Gastrocnemius medialis (tissue), 4 donors: ENCODE measurements around the gene WLS. TPM values are rescaled to one million over a fixed set of nuclear protein-coding genes. Genes with fewer than 3 reads are reported as not detected.

ENCODE experiments used
- ATAC-seq, 2 donors: fragments of 150-250 bp; one replicate each; pipeline ENCODE4 v1.9.1; 2016
- DNase-seq, 2 donors: peaks; one replicate each; pipeline ENCODE4 v3.0.0-alpha.2; 2019
- H3K27ac ChIP-seq, 4 donors: fragments of 200-600 bp; sonication (generic); 1 replicate in 1 of 4; 2 replicates in 3 of 4; pipeline ENCODE4 v1.5.1; 2016 to 2018; ENCODE audit warnings: mild to moderate bottlenecking in 2 of 4, moderate library complexity in 1 of 4
- H3K27me3 ChIP-seq, 3 donors: fragments of 200-600 bp; sonication (generic) in 2 of 3; 1 replicate in 1 of 3; 2 replicates in 2 of 3; pipeline versions ENCODE4 v1.5.1 to v1.6.0; 2016 to 2019; ENCODE audit warnings: mild to moderate bottlenecking in 1 of 3, moderate library complexity in 1 of 3
- H3K36me3 ChIP-seq, 2 donors: fragments of 200-600 bp; sonication (generic) in 1 of 2; one replicate each; pipeline ENCODE4 v1.5.1; 2017 to 2018
- H3K4me1 ChIP-seq, 2 donors: fragments of 200-600 bp; sonication (generic) in 1 of 2; one replicate each; pipeline ENCODE4 v1.5.1; 2016 to 2017; ENCODE audit warnings: mild to moderate bottlenecking in 2 of 2
- H3K4me3 ChIP-seq, 4 donors: fragments of 200-600 bp; sonication (generic) in 3 of 4; 1 replicate in 1 of 4; 2 replicates in 3 of 4; pipeline ENCODE4 v1.5.1; 2016 to 2019; ENCODE audit warnings: mild to moderate bottlenecking in 2 of 4
- H3K9me3 ChIP-seq, 3 donors: fragments of 200-600 bp; sonication (generic) in 2 of 3; 1 replicate in 1 of 3; 2 replicates in 2 of 3; pipeline ENCODE4 v1.5.1; 2016 to 2019
- CTCF ChIP-seq, 5 experiments: fragments of 450-650 bp in 3 of 5; fragments of 200-600 bp in 2 of 5; sonication (generic) in 2 of 5; IDR thresholded peaks in 4 of 5; conservative IDR thresholded peaks in 1 of 5; 1 replicate in 4 of 5; 2 replicates in 1 of 5; pipeline ENCODE4 v1.5.1; 2016 to 2019; ENCODE audit warnings: antibody characterized with exemption in 5 of 5, mild to moderate bottlenecking in 3 of 5, moderate library complexity in 3 of 5
- POLR2A ChIP-seq, 2 donors: fragments of 450-650 bp; IDR thresholded peaks; one replicate each; pipeline ENCODE4 v1.6.1; 2017; ENCODE audit warnings: antibody characterized with exemption in 2 of 2, mild to moderate bottlenecking in 2 of 2, moderate library complexity in 2 of 2
- in situ Hi-C, 4 donors: fragments of 200-750 bp; cut with MboI; loops; one replicate each; pipeline versions ENCODE4 v1.15.0 to v1.8.0; 2017; ENCODE audit warnings: low sequenced_read_pairs in 4 of 4
- intact Hi-C: fragments of 100-400 bp; cut with DNase I; formaldehyde crosslinking; loops from one replicate; pipeline ENCODE4 v1.15.1; 2023; ENCODE audit warnings: low total_unique reads
- total RNA-seq, 4 donors: library from RNA; depleted of rRNA; stranded (reverse); fragments of >200 nt; gene quantifications; one replicate each; pipeline versions ENCODE4 v1.1.0 to v1.2.3, GENCODE V29; 2016

Gene WLS
- total RNA-seq, 4 donors from 2014 or later, result 8.6 to 15.7 (median 11.6) TPM

DNA sequence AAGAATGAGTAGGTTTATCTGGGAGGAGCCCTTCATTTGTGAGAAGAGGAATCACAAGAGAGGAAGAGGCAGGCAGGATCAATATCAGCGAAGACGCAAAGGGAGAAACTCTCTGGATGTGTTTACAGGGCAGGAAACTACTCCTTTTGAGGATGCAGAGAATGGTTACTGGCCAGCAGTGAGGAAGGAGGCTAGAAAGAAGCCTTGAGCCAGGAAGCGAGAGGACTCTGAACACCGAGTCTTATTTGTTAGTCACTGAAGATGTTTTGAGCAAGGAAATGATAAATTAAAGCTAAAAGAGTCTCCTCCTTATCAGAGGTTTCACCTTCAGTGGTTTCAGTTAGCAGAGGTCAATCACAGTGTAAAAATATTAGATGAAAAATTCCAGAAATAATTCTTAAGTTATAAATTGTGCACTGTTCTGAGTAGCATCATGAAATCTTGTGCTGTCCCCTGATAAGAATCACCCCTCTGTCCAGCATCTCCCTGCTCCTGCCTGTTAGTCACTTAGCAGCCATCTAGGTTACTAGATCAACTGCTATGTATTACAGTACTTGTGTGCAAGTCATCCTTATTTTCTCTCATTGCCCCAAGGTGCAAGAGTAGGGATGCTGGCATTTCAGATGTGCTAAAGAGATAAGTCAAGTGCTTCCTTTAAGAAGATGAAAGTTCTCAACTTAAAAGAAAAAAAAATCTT, 43.5 kb downstream of the WLS start:
- Histone ChIP-seq H3K36me3 (peaks cover 0 to 5% of the 10 kb centered on the region in 2 donors), H3K27ac (no peak overlapping the region)

GRCh38 chr1:68188060-68188538, 44.2 kb downstream of the WLS start:
- DNase-seq, result no peak
- H3K27me3 ChIP-seq, result no peaks in the 10 kb centered on the region
- no peak for ATAC-seq
- no peak overlapping the region for H3K4me3 ChIP-seq
- no peak overlapping the region for H3K27ac ChIP-seq
- in situ Hi-C loops (no loop called here), intact Hi-C loops (no loop called here)
- no peaks in the 10 kb centered on the region for H3K4me1 ChIP-seq
- H3K36me3 ChIP-seq, result peaks cover 0 to 5% of the 10 kb centered on the region in 2 donors
- TF ChIP-seq POLR2A (IDR thresholded peaks at IDR 0.05) (no peak), CTCF (IDR thresholded peaks at IDR 0.05 in 4 of 5, conservative IDR thresholded peaks at IDR 0.05 in 1 of 5) (no peak)
- H3K9me3 ChIP-seq, result no peaks in the 10 kb centered on the region

More for the DNA sequence above, 43.5 kb downstream of the WLS start:
- no peaks in the 10 kb centered on the region for H3K27me3 ChIP-seq
- H3K9me3 ChIP-seq, result no peaks in the 10 kb centered on the region
- in situ Hi-C loops, result no loop called here
- intact Hi-C loops, result no loop called here
- no peak overlapping the region for H3K4me3 ChIP-seq
- no peak for DNase-seq
- H3K4me1 ChIP-seq, result no peaks in the 10 kb centered on the region
- no peak for ATAC-seq
- TF ChIP-seq POLR2A (IDR thresholded peaks at IDR 0.05) (no peak), CTCF (IDR thresholded peaks at IDR 0.05 in 4 of 5, conservative IDR thresholded peaks at IDR 0.05 in 1 of 5) (no peak)

GRCh38 chr1:68185743-68186142, 46.6 kb downstream of the WLS start:
- no peak for ATAC-seq
- intact Hi-C loops, result no loop called here
- in situ Hi-C loops, result no loop called here
- no peaks in the 10 kb centered on the region for H3K4me1 ChIP-seq
- no peak overlapping the region for H3K27ac ChIP-seq
- no peaks in the 10 kb centered on the region for H3K27me3 ChIP-seq
- no peak for DNase-seq
- no peak overlapping the region for H3K4me3 ChIP-seq
- no peak for TF ChIP-seq CTCF (IDR thresholded peaks at IDR 0.05 in 4 of 5, conservative IDR thresholded peaks at IDR 0.05 in 1 of 5)
- no peak for TF ChIP-seq POLR2A (IDR thresholded peaks at IDR 0.05)
- H3K9me3 ChIP-seq, result no peaks in the 10 kb centered on the region
- H3K36me3 ChIP-seq, result no peaks in the 10 kb centered on the region

DNA sequence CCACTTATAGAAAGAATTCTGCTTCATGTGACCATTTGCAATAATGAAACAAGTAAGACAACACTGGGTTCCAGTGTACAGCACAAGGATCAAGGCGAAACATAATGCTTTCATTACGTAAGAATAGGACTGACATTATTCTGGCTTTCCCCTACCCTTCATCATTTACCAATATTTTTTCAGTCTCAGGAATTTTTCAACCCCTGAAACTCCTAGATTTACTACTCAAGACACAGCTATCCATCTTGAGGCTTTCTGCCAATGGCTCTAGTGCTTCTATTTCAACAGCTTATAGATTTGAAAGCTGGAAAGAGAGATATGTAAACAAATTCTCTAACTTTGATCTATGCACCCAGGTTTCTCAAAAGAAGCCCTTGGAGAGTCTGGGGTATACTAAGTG, 48.4 kb downstream of the WLS start:
- Histone ChIP-seq H3K4me3 (no peak overlapping the region), H3K9me3 (no peaks in the 10 kb centered on the region), H3K4me1 (no peaks in the 10 kb centered on the region), H3K36me3 (no peaks in the 10 kb centered on the region), H3K27me3 (no peaks in the 10 kb centered on the region), H3K27ac (no peak overlapping the region)
- no peak for ATAC-seq
- intact Hi-C loops (no loop called here), in situ Hi-C loops (no loop called here)
- no peak for DNase-seq
- TF ChIP-seq CTCF (IDR thresholded peaks at IDR 0.05 in 4 of 5, conservative IDR thresholded peaks at IDR 0.05 in 1 of 5), result no peak
- no peak for TF ChIP-seq POLR2A (IDR thresholded peaks at IDR 0.05)
